A673 (cell line): ENCODE measurements around the gene MGMT. TPM values are rescaled to one million over a fixed set of nuclear protein-coding genes. Genes with fewer than 3 reads are reported as not detected.

Source experiments
- BruUV-seq: library from RNA; stranded (reverse); fragments of 400-500 nt; replicated peaks from 2 replicates; lab custom pipeline; 2021; lab: Mats Ljungman, UMichigan
- CTCF ChIA-PET: fragments of 300-600 bp; sonication (Branson Sonifier 250); formaldehyde crosslinking; loops from one replicate; lab custom pipeline; 2022; ENCODE audit warnings: antibody characterized with exemption; lab: Charles Lee
- POLR2A ChIA-PET: fragments of 300-600 bp; sonication (Branson Sonifier 250); formaldehyde crosslinking; loops from one replicate; lab custom pipeline; 2022; ENCODE audit warnings: antibody characterized with exemption; ENCODE audit not compliant: low non-redundant PET; lab: Charles Lee
- DNase-seq: peaks from one replicate; pipeline ENCODE4 v3.0.0-alpha.2; 2015; ENCODE audit warnings: low spot score
- H3K27ac ChIP-seq: fragments of 200-600 bp; sonication (generic); 2 replicates; pipeline ENCODE4 v1.5.1; 2016; ENCODE audit warnings: mixed run types, low read depth, mild to moderate bottlenecking, mixed read lengths, antibody characterized with exemption, low read length; ENCODE audit not compliant: poor library complexity, severe bottlenecking
- H3K27me3 ChIP-seq: fragments of 200-600 bp; sonication (generic); replicated peaks from 2 replicates; pipeline ENCODE4 v1.6.1; 2017; ENCODE audit warnings: mixed run types, low read depth, mild to moderate bottlenecking, mixed read lengths, antibody characterized with exemption, low read length; ENCODE audit not compliant: insufficient read depth, poor library complexity
- H3K36me3 ChIP-seq: fragments of 200-600 bp; sonication (generic); 2 replicates; pipeline ENCODE4 v1.6.1; 2016; ENCODE audit warnings: mixed run types, mild to moderate bottlenecking, mixed read lengths, antibody characterized with exemption, low read length; ENCODE audit not compliant: insufficient read depth, poor library complexity, severe bottlenecking
- H3K4me1 ChIP-seq: fragments of 200-600 bp; sonication (generic); 2 replicates; pipeline ENCODE4 v1.6.1; 2017; ENCODE audit warnings: mixed run types, mild to moderate bottlenecking, mixed read lengths, antibody characterized with exemption, low read length; ENCODE audit not compliant: insufficient read depth, poor library complexity, severe bottlenecking
- H3K4me3 ChIP-seq: fragments of 200-600 bp; sonication (generic); 2 replicates; pipeline ENCODE4 v1.5.1; 2016; ENCODE audit warnings: low read depth, mixed run types, mild to moderate bottlenecking, mixed read lengths, low read length; ENCODE audit not compliant: poor library complexity, severe bottlenecking
- H3K9me3 ChIP-seq: fragments of 200-600 bp; sonication (generic); 2 replicates; pipeline ENCODE4 v1.6.1; 2016; ENCODE audit warnings: mixed run types, low read depth, mild to moderate bottlenecking, mixed read lengths, antibody characterized with exemption, low read length; ENCODE audit not compliant: poor library complexity, severe bottlenecking
- EZH2 ChIP-seq: fragments of 200-600 bp; sonication (generic); IDR thresholded peaks from 2 replicates; pipeline ENCODE4 v1.6.1; 2017; ENCODE audit warnings: borderline replicate concordance, low read depth, mild to moderate bottlenecking, mixed read lengths, antibody characterized with exemption, low read length; ENCODE audit not compliant: poor library complexity, severe bottlenecking
- intact Hi-C: fragments of 100-400 bp; cut with micrococcal nuclease; formaldehyde crosslinking; loops from one replicate; pipeline ENCODE4 v1.10.0; 2022; ENCODE audit not compliant: unreplicated experiment
- total RNA-seq: library from RNA; stranded (reverse); gene quantifications from 2 replicates; pipeline ENCODE4 v1.2.3, GENCODE V29; 2021
- TF ChIP-seq, protein P1 (sequence below): fragments of 300-800, 200-600 bp; sonication (generic); conservative IDR thresholded peaks from 2 replicates; pipeline ENCODE4 v1.5.1; 2017; ENCODE audit warnings: low read depth, mild to moderate bottlenecking, antibody characterized with exemption, low read length, moderate library complexity, mixed read lengths

Gene MGMT
- total RNA-seq, 1 experiment from 2014 or later, result 19.5 TPM

DNA sequence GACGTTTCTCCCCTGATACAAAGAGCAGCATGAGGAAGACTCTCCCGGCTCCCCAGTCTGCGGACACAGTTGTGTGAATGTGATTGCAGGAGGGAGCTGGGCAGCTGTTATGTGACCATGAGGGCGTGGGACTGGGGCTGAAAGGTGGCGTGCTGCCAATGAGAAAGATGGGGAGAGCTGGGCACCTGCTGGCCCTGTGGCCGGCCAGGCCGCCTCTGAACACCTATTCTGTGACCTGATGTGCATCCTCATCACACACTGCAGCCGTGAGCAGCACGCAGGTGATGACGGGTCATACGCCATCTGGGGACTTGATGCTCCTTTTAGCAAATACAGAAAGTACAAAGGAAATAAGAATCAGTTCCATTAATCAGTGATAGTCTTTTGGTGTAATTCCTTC, 86.9 kb downstream of the MGMT start:
- no peak for DNase-seq
- POLR2A ChIA-PET, result no interaction called here
- TF ChIP-seq EZH2, result no peak
- TF ChIP-seq, protein P1, sequence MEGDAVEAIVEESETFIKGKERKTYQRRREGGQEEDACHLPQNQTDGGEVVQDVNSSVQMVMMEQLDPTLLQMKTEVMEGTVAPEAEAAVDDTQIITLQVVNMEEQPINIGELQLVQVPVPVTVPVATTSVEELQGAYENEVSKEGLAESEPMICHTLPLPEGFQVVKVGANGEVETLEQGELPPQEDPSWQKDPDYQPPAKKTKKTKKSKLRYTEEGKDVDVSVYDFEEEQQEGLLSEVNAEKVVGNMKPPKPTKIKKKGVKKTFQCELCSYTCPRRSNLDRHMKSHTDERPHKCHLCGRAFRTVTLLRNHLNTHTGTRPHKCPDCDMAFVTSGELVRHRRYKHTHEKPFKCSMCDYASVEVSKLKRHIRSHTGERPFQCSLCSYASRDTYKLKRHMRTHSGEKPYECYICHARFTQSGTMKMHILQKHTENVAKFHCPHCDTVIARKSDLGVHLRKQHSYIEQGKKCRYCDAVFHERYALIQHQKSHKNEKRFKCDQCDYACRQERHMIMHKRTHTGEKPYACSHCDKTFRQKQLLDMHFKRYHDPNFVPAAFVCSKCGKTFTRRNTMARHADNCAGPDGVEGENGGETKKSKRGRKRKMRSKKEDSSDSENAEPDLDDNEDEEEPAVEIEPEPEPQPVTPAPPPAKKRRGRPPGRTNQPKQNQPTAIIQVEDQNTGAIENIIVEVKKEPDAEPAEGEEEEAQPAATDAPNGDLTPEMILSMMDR, result no peak

DNA sequence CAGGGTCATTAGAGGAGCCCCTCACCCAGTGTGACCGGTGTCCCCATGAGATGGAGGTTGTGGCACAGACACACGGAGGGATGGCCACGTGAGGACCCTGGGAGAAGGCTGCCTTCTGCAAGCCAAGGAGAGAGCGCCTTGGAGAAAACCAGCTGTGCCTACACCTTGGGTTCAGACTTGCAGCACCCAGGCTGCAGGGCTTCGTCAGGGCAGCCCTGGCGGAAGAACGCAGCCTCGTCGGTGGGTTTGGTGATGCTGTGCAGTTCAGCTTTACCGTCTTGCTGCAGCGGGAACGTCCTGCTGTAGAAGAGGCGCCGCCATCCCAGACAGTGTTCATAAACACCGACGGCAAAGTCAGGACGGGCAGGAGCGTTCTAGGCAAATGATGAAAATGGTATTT, 89.3 kb downstream of the MGMT start:
- Histone ChIP-seq H3K4me1 (no peaks in the 10 kb centered on the region), H3K9me3 (no peaks in the 10 kb centered on the region), H3K27me3 (no peaks in the 10 kb centered on the region), H3K4me3 (no peak overlapping the region), H3K36me3 (no peaks in the 10 kb centered on the region), H3K27ac (no peak overlapping the region)
- DNase-seq, result no peak
- ChIA-PET CTCF (no interaction called here), POLR2A (no interaction called here)
- BruUV-seq, result no TSS peak
- intact Hi-C loops, result no loop called here
- TF ChIP-seq, protein P1, result no peak
- TF ChIP-seq EZH2, result no peak

More for the DNA sequence above, 86.9 kb downstream of the MGMT start:
- intact Hi-C loops, result no loop called here
- no peaks in the 10 kb centered on the region for H3K36me3 ChIP-seq
- H3K27ac ChIP-seq, result no peak overlapping the region
- H3K4me3 ChIP-seq, result no peak overlapping the region
- CTCF ChIA-PET, result no interaction called here
- no peaks in the 10 kb centered on the region for H3K27me3 ChIP-seq
- no TSS peak for BruUV-seq
- no peaks in the 10 kb centered on the region for H3K9me3 ChIP-seq
- H3K4me1 ChIP-seq, result no peaks in the 10 kb centered on the region

DNA sequence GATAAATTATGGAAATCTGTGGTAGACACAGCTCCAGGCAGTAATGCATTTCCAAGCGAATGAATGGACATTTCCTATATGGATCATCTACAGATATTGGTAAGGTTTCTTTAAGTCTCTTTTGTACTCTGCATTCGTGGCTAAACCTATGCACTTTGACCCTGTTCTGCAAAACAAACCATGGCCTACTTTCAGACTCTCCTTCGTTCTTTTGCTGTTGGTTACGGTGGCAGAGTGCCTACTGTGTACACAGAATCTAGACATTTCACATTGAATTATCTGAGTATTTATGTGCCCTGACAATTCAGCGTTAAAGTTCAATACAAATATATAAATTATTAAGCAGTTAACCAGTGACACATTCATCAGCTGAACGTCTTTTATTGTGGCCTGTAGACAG, 93.3 kb downstream of the MGMT start:
- intact Hi-C loops, result no loop called here

More for the DNA sequence above, 93.3 kb downstream of the MGMT start:
- Histone ChIP-seq H3K9me3 (no peaks in the 10 kb centered on the region), H3K27ac (no peak overlapping the region), H3K36me3 (no peaks in the 10 kb centered on the region), H3K4me1 (no peaks in the 10 kb centered on the region), H3K27me3 (no peaks in the 10 kb centered on the region), H3K4me3 (no peak overlapping the region)
- ChIA-PET CTCF (no interaction called here), POLR2A (no interaction called here)
- BruUV-seq, result no TSS peak
- DNase-seq, result no peak
- no peak for TF ChIP-seq EZH2
- TF ChIP-seq, protein P1, result no peak
